HG02870 (cell line): ENCODE data around the gene HEMK1.

Source experiments
- ATAC-seq: cut with Tn5 transposase; IDR thresholded peaks from one replicate; pipeline ENCODE4 v1.9.1; 2021; ENCODE audit warnings: mild to moderate bottlenecking, moderate library complexity; ENCODE audit not compliant: unreplicated experiment

HEMK1 gene

DNA sequence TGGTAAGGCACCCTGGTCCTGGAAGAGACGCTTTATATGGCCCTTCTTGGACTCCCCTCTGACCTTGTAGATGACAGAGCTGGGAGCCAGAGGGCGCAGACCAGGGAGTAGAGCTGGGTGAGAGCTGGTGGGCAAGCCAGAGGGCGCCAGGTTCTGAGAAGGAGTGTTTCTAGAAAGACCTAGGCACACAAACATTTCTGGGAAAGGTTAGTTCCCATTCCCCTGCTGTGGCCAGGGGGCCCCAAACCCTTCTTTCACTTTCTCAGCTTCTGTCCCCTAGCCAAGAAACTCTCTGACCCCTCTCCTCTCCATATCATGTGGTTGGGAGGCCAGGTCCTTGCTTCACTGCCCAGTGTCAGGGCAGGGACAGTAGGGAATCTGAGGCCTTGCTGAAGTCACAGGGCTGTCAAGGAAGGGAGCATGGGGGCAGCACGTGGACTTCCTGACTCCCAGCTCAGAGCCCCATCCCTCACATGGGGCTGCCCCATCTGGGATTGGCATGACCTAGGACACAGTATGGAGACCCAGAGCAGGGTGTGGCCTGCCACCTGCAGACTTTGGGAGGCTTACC is 3.6 kb downstream of the HEMK1 start:
- no peak for ATAC-seq

- no peak for ATAC-seq
These were observed 4.5 kb downstream of the HEMK1 start for GRCh38 chr3:50573566-50574443.

DNA sequence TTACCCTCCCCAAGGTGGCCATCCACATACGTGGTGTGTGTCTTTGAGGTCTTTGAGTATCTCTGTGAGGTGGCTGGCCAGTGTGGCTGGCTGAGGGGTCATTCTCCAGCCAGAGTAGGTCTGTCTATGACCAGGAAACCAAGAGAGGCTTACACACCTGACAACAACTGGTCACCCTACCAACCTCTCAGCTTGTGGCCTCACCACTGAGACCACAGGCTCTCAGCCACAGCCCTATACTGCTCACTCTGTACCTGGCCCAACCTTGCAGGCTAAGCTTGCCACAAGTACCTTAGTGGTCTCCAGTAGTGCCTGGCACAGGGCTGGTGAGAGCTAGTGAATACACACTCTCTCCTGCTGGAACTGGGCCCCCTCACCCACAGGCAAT is 5.1 kb downstream of the HEMK1 start:
- no peak for ATAC-seq

GRCh38 chr3:50575372-50575771 is 6.0 kb downstream of the HEMK1 start:
- no peak for ATAC-seq

- no peak for ATAC-seq
These were observed 8.0 kb downstream of the HEMK1 start for GRCh38 chr3:50577348-50577747.

DNA sequence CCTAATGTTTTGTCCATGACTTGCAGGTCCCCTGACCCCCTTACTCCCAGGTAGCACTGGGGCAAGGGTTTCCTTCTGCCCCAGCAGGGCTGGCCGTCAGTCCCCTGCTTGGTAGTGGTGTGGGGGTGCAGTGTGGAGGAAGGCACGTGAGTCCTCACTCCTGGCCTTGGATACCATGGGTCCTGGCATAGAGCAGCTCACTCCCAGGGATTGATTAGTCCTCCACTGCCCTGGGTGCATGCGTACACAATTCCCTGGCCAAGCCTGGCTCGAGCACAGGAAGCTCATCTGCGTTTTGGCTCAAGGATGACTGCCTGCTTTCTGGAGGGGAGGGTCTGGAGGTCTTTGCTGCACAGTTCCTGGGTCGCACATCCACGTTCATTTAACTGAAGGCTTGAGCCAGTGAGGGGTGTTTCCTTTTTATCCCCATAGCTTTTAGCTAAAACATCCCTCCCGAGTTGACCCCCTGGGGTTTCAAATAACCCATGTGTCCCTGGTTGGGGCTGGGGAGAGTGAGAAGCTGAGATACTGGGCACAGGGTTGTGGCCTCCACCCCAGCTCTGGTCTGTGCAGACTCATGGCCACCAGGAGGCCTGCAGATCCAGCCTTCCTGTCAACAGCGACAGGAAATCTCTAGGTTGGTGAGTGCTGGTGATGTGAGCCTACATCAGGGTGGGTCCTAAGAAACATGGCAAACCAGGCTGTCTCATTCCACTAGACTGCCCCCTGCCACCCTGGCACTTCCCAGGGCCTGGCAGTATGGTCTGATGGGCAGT is 11.5 kb downstream of the HEMK1 start:
- ATAC-seq: no peak

GRCh38 chr3:50581459-50581842 is 12.1 kb downstream of the HEMK1 start:
- no peak for ATAC-seq

GRCh38 chr3:50582083-50582482 is 12.8 kb downstream of the HEMK1 start:
- no peak for ATAC-seq

- ATAC-seq: no peak
These were observed 14.6 kb downstream of the HEMK1 start for GRCh38 chr3:50583897-50584296.

- no peak for ATAC-seq
These were observed 15.1 kb downstream of the HEMK1 start for GRCh38 chr3:50584391-50584790.

GRCh38 chr3:50585919-50586762 is 16.8 kb downstream of the HEMK1 start:
- no peak for ATAC-seq

GRCh38 chr3:50586763-50587070 is 17.4 kb downstream of the HEMK1 start:
- no peak for ATAC-seq

GRCh38 chr3:50587373-50587772 is 18.1 kb downstream of the HEMK1 start:
- no peak for ATAC-seq

GRCh38 chr3:50587806-50588758 is 18.8 kb downstream of the HEMK1 start:
- ATAC-seq: no peak

- ATAC-seq: no peak
These were observed 19.6 kb downstream of the HEMK1 start for GRCh38 chr3:50588759-50589433.

DNA sequence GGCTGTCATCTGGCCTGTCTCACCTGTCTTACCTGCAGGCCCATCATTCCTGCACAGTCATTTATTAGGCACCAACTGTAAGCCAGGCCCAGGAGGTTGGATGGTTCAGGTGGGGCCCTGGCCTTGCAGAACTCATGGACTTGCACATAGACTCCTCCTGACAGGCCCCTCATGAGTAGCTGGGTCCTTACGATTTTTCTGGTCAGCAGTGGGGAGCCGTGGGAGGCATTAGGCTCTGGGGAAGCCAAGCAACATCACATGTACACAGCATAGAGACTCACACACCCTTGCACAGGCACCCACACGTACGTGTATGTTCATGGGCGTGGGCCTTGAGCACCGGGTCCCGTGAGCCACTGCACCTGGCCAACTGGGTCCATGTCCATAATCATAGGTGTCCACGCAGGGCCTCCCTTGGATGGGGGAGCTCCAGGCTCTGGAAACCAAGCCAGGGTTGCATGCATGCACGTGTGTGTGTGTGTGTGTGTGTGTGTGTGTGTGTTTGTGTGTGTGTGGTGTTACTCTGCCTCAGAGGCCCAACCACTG is 21.9 kb downstream of the HEMK1 start:
- no peak for ATAC-seq

DNA sequence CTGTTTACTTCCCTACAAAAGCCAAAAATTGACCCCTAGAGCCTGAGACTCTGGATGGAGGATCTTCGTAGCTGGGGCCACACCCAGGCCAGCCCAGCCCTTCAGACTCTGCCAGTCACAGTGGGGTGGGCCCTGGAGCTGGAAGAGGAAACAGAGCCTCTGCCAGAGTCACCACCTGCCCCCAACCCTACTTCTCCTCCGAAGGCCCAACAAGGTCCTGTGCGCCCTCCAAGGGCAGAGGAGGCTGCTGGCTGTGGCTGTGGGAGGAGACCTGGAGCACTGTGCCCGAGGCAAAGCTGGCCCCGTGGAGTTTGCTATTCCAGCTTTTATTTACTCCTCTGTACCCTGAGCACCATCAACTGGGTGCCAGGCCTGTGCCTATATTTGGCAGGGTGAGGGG is 23.2 kb downstream of the HEMK1 start:
- ATAC-seq: no peak

DNA sequence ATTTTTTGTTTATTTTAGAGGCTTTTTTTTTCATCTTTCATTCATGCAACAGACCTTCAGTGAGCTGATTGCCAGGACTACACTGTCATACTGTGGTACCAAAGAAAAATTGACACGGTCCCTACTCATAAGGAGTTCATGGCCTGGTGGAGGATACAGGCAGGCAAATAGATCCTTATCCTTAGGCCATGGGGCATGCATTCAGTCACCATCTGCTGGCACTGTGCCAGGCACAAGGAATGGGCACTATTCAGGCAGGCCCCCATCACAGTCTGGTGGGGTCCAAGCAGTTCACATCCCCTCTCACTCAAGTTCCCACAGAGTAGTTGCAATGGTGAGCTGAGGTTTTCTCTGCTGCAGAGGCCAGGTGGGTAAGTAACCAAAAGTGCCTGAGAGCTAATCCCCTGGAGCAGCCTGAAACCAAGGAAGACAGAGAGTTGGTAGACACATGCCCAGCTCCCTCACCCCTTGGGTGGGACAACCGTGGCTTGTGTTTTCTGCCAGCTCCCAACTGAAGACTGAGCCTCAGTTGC is 25.0 kb downstream of the HEMK1 start:
- ATAC-seq: no peak
